Stromal cell of bone marrow (primary cell): ENCODE results near the gene GGN.
"Not testable (repeated sequence)": the region's sequence is repeated elsewhere in the genome, so short reads cannot be mapped to it uniquely, and the experiment has no call there.

Experiments used
- DNase-seq: peaks from one replicate; pipeline ENCODE4 v3.0.0-alpha.2; 2012; ENCODE audit warnings: low read depth

GGN gene

GRCh38 chr19:38361633-38362075, 26.2 kb downstream of the GGN start:
- DNase-seq, result peak; percentile 42

- DNase-seq, result no peak
Observed at GRCh38 chr19:38360839-38361631, 26.8 kb downstream of the GGN start.

GRCh38 chr19:38360351-38360750, 27.5 kb downstream of the GGN start:
- no peak for DNase-seq

- DNase-seq, result no peak
Observed at GRCh38 chr19:38359242-38360021, 28.4 kb downstream of the GGN start.

GRCh38 chr19:38358071-38358470, 29.8 kb downstream of the GGN start:
- no peak for DNase-seq

- DNase-seq, result no peak
Observed at GRCh38 chr19:38355728-38356725, 31.8 kb downstream of the GGN start.

- DNase-seq, result no peak
Observed at GRCh38 chr19:38352611-38353010, 35.2 kb downstream of the GGN start.

- DNase-seq, result no peak
Observed at GRCh38 chr19:38351865-38352395, 35.9 kb downstream of the GGN start.

- DNase-seq, result no peak
Observed at GRCh38 chr19:38350883-38351282, 37.0 kb downstream of the GGN start.

- no peak for DNase-seq
Observed at GRCh38 chr19:38346837-38347236, 41.0 kb downstream of the GGN start.

- DNase-seq, result no peak
Observed at GRCh38 chr19:38340927-38341326, 46.9 kb downstream of the GGN start.

- not testable (repeated sequence) for DNase-seq
Observed at GRCh38 chr19:38339011-38339410, 48.8 kb downstream of the GGN start.

- no peak for DNase-seq
Observed at GRCh38 chr19:38337360-38337653, 50.5 kb downstream of the GGN start.

- peak; percentile 76 for DNase-seq
Observed at GRCh38 chr19:38336638-38337359, 51.0 kb downstream of the GGN start.

- DNase-seq, result peak; percentile 91
Observed at GRCh38 chr19:38335949-38336637, 51.7 kb downstream of the GGN start.
